Right ventricle myocardium inferior (tissue), 1 donor: ENCODE measurements around the gene SYT1. TPM values are rescaled to one million over a fixed set of nuclear protein-coding genes. Genes with fewer than 3 reads are reported as not detected.

ENCODE experiments used
- ATAC-seq: fragments of 200-7000 bp; cut with Tn5 transposase; one replicate; pipeline ENCODE4 v1.9.1; 2020; ENCODE audit warnings: mild to moderate bottlenecking, moderate library complexity
- DNase-seq: peaks from one replicate; pipeline ENCODE4 v3.0.0; 2021; ENCODE audit errors: missing footprints
- intact Hi-C: fragments of 100-400 bp; cut with DNase I; formaldehyde crosslinking; loops from one replicate; pipeline ENCODE4 v1.11.0; 2022
- total RNA-seq: library from RNA; stranded (reverse); fragmentation: NEBNext Ultra II Directional; extraction: Animal tissue kit (Norgen Biotek cat#: 25700); gene quantifications from one replicate; pipeline ENCODE4 v1.2.1, GENCODE V29; 2021
- donor health status: DM: no; HTN: yes; CAD: no; lungs with severe emphysema.

SYT1 gene
- total RNA-seq, 1 donor from 2014 or later: 0.24 TPM

- intact Hi-C loops: no loop called here
- no peak for DNase-seq
- ATAC-seq: no peak
These were observed 22.3 kb downstream of the SYT1 start for GRCh38 chr12:78886719-78887407.

GRCh38 chr12:78887444-78887843, 22.9 kb downstream of the SYT1 start:
- no peak for DNase-seq
- intact Hi-C loops: no loop called here
- ATAC-seq: no peak

- intact Hi-C loops: no loop called here
- ATAC-seq (no peak), DNase-seq (no peak)
These were observed 24.0 kb downstream of the SYT1 start for GRCh38 chr12:78888568-78888967.

- intact Hi-C loops: no loop called here
- ATAC-seq (no peak), DNase-seq (no peak)
These were observed 27.2 kb downstream of the SYT1 start for GRCh38 chr12:78891646-78892353.

GRCh38 chr12:78898416-78898815, 33.8 kb downstream of the SYT1 start:
- intact Hi-C loops: no loop called here
- peak; percentile 65 for DNase-seq
- ATAC-seq: peak; percentile 48

GRCh38 chr12:78914859-78915331, 50.3 kb downstream of the SYT1 start:
- DNase-seq (no peak), ATAC-seq (no peak)
- intact Hi-C loops: no loop called here

- ATAC-seq (no peak), DNase-seq (no peak)
- intact Hi-C loops: no loop called here
These were observed 52.4 kb downstream of the SYT1 start for GRCh38 chr12:78916845-78917480.

GRCh38 chr12:78917513-78917912, 52.9 kb downstream of the SYT1 start:
- no peak for DNase-seq
- intact Hi-C loops: no loop called here
- ATAC-seq: no peak

- ATAC-seq (no peak), DNase-seq (no peak)
- intact Hi-C loops: no loop called here
These were observed 53.7 kb downstream of the SYT1 start for GRCh38 chr12:78918268-78918667.

- ATAC-seq (no peak), DNase-seq (no peak)
- intact Hi-C loops: no loop called here
These were observed 63.9 kb downstream of the SYT1 start for GRCh38 chr12:78928200-78929074.

- DNase-seq (no peak), ATAC-seq (no peak)
- intact Hi-C loops: no loop called here
These were observed 64.5 kb downstream of the SYT1 start for GRCh38 chr12:78929075-78929418.

- DNase-seq (no peak), ATAC-seq (no peak)
- intact Hi-C loops: no loop called here
These were observed 67.0 kb downstream of the SYT1 start for GRCh38 chr12:78931466-78931990.

GRCh38 chr12:78933014-78933413, 68.4 kb downstream of the SYT1 start:
- no peak for ATAC-seq
- no peak for DNase-seq
- intact Hi-C loops: no loop called here

- intact Hi-C loops: no loop called here
- DNase-seq: no peak
- no peak for ATAC-seq
These were observed 73.9 kb downstream of the SYT1 start for GRCh38 chr12:78938341-78939084.

GRCh38 chr12:78949532-78949931, 85.0 kb downstream of the SYT1 start:
- DNase-seq (no peak), ATAC-seq (no peak)
- intact Hi-C loops: no loop called here

GRCh38 chr12:78951803-78952551, 87.4 kb downstream of the SYT1 start:
- no peak for DNase-seq
- intact Hi-C loops: no loop called here
- ATAC-seq: no peak

- intact Hi-C loops: no loop called here
These were observed 88.0 kb downstream of the SYT1 start for GRCh38 chr12:78952552-78952929.

GRCh38 chr12:78958941-78959340, 94.4 kb downstream of the SYT1 start:
- intact Hi-C loops: no loop called here

More at GRCh38 chr12:78952552-78952929, 88.0 kb downstream of the SYT1 start:
- ATAC-seq: no peak
- no peak for DNase-seq

More at GRCh38 chr12:78958941-78959340, 94.4 kb downstream of the SYT1 start:
- DNase-seq: no peak
- ATAC-seq: no peak
